ENCODE measurements around the gene BEST4. TPM values are rescaled to one million over a fixed set of nuclear protein-coding genes. Genes with fewer than 3 reads are reported as not detected.

Gene BEST4
- total RNA-seq, 4 donors from 2014 or later: 0.32 TPM; not detected in 3

GRCh38 chr1:44806704-44807363, 18.9 kb upstream of the BEST4 start, which contains the start of gene DYNLT4:
TSS of gene DYNLT4 (minus strand) at chr1:44807351. CDS start at chr1:44806668, 683 bp downstream.
- no peak for DNase-seq
- H3K4me3 ChIP-seq: peak within 1 kb of the TSS; percentile 19 to 42 (median 32)

GRCh38 chr1:44806025-44806703, 18.2 kb upstream of the BEST4 start:
- H3K9me3 ChIP-seq: no peaks in the 10 kb centered on the region

More at GRCh38 chr1:44806704-44807363, 18.9 kb upstream of the BEST4 start, which contains the start of gene DYNLT4:
- peaks cover 0 to 18% of the 10 kb centered on the region in 2 donors for H3K36me3 ChIP-seq
- H3K4me1 ChIP-seq: peaks cover 34 to 70% of the 10 kb centered on the region in 2 donors
- in situ Hi-C loops (cut with MboI; ENCODE audit: low sequenced_read_pairs in 4 of 4) (no loop called here), intact Hi-C loops (cut with DNase I; ENCODE audit: low total_unique reads) (no loop called here)
- H3K27me3 ChIP-seq: no peaks in the 10 kb centered on the region
- no peaks in the 10 kb centered on the region for H3K9me3 ChIP-seq
- ATAC-seq: no peak
- no peak for TF ChIP-seq CTCF (IDR thresholded peaks at IDR 0.05 in 4 of 5, conservative IDR thresholded peaks at IDR 0.05 in 1 of 5)
- peak; percentile 47 to 57 for TF ChIP-seq POLR2A (IDR thresholded peaks at IDR 0.05)
- H3K27ac ChIP-seq: peak within 1 kb of the TSS; percentile 84 to 94 (median 92)

GRCh38 chr1:44805311-44806024, 17.5 kb upstream of the BEST4 start:
- no peak overlapping the region for H3K4me3 ChIP-seq
- DNase-seq: no peak

More at GRCh38 chr1:44806025-44806703, 18.2 kb upstream of the BEST4 start:
- intact Hi-C loops (cut with DNase I; ENCODE audit: low total_unique reads): no loop called here
- Histone ChIP-seq H3K27ac (peak overlapping the region; percentile 84 to 94 (median 92)), H3K27me3 (no peaks in the 10 kb centered on the region), H3K4me1 (peaks cover 34 to 67% of the 10 kb centered on the region in 2 donors), H3K36me3 (peaks cover 0 to 18% of the 10 kb centered on the region in 2 donors), H3K4me3 (peak overlapping the region in 3 of 4 donors; percentile 4 to 30 (median 25))
- no peak for TF ChIP-seq POLR2A (IDR thresholded peaks at IDR 0.05)
- TF ChIP-seq CTCF (IDR thresholded peaks at IDR 0.05 in 4 of 5, conservative IDR thresholded peaks at IDR 0.05 in 1 of 5): no peak
- in situ Hi-C loops (cut with MboI; ENCODE audit: low sequenced_read_pairs in 4 of 4): no loop called here
- no peak for DNase-seq
- no peak for ATAC-seq

More at GRCh38 chr1:44805311-44806024, 17.5 kb upstream of the BEST4 start:
- Histone ChIP-seq H3K36me3 (peaks cover 0 to 18% of the 10 kb centered on the region in 2 donors), H3K9me3 (no peaks in the 10 kb centered on the region), H3K4me1 (peaks cover 37 to 72% of the 10 kb centered on the region in 2 donors), H3K27me3 (no peaks in the 10 kb centered on the region), H3K27ac (peak overlapping the region; percentile 21 to 94 (median 92))
- no peak for ATAC-seq
- TF ChIP-seq CTCF (IDR thresholded peaks at IDR 0.05 in 4 of 5, conservative IDR thresholded peaks at IDR 0.05 in 1 of 5) (no peak), POLR2A (IDR thresholded peaks at IDR 0.05) (no peak)
- in situ Hi-C loops (cut with MboI; ENCODE audit: low sequenced_read_pairs in 4 of 4): no loop called here
- intact Hi-C loops (cut with DNase I; ENCODE audit: low total_unique reads): no loop called here
